Putamen (tissue), 1 donor: Measurements from ENCODE around the gene PKNOX1.
A peak's percentile ranks its signal among the peaks of the same experiment; 100 is the strongest.
"Not testable (repeated sequence)": the region's sequence is repeated elsewhere in the genome, so short reads cannot be mapped to it uniquely, and the experiment has no call there.

Experiments used
- DNase-seq: peaks from one replicate; pipeline ENCODE4 v3.0.0-alpha.2; 2016; ENCODE audit warnings: low spot score

Gene PKNOX1, protein sequence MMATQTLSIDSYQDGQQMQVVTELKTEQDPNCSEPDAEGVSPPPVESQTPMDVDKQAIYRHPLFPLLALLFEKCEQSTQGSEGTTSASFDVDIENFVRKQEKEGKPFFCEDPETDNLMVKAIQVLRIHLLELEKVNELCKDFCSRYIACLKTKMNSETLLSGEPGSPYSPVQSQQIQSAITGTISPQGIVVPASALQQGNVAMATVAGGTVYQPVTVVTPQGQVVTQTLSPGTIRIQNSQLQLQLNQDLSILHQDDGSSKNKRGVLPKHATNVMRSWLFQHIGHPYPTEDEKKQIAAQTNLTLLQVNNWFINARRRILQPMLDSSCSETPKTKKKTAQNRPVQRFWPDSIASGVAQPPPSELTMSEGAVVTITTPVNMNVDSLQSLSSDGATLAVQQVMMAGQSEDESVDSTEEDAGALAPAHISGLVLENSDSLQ

DNA sequence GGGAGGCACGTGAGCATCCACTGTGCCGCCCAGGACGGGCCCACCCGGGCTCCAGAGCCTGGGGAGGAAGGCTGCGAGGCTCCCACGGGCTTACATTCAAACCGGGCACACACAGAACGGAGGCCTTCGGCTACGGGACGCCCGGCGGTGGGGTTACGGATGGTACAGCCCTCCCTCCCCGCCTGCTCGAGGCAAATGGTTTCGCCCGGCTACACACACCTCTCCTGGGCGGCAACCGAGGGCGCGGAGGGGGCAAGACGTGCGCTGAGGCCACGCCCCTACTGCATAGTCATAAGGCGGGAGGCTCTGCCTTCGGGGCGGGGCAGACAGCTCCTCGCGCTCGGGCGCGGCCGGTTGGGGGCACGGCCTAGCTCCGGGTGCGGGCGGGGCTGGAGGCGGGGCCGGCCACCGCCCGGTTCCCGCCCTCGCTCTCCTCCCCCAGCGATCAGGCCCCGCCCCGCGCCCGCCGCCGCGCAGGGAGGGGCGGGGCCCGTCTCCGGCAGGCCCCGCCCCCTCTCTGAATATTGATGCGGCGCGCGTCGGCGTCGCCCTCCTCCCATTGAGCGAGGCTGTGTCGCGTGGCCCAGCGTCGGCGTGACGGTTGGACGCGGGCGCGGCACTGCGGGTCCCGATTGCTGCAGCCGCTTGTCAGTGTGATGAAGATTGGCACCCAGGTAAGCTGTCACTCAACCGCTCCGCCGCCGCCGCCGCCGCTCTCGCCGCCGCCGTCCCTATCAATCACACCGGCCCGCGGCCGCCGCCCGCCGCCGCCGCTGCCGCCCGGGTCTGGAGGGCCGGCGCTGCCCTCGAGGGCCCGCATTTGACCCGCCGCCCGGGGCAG is at the start of gene PKNOX1:
PKNOX1 (plus strand) TSS at position 572 of the 841 bp plus-strand sequence. CDS start 29,820 bp downstream, outside the sequence.
- peak; percentile 99 for DNase-seq

DNA sequence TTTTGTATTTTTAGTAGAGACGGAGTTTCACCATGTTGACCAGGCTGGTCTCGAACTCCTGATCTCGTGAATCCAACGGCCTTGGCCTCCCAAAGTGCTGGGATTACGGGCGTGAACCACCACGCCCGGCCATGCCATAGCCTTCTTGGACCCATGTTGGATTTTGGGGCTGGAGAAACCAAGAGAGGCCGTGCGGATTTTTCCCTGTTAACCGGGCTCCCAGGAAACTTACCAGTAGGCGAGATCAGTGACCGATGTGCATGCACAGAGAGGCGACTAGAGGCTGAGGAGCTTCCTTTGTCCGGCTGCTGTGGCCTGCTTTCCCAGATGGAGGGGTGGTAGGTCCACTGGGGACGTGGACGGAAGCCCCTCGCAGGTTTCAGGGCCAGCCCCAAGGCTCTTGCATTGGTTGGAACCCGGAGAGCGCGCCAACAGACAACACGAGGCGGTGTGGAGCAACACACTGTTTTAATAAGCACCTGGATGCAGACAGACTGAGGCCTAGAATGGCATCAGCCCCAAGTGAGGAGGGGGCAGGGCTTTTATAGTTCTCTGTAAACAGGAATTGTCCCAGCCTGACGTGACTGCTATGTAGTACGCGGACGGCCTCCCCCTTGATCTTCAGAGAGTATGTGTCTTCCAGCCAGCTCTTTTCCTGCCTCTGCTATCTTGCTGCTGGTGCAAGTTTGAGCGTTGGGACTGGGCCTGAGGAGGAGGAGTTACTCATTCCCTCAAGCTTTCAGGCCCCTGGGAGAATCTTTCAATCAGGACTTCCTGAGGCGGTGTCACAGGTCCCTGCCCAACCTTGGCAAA is 49.0 kb upstream of the PKNOX1 start, which contains the start of gene ERVH48-1:
ERVH48-1 (minus strand) TSS at position 517 of the 813 bp plus-strand sequence. CDS start 6,624 bp downstream, outside the sequence.
- no peak for DNase-seq

DNA sequence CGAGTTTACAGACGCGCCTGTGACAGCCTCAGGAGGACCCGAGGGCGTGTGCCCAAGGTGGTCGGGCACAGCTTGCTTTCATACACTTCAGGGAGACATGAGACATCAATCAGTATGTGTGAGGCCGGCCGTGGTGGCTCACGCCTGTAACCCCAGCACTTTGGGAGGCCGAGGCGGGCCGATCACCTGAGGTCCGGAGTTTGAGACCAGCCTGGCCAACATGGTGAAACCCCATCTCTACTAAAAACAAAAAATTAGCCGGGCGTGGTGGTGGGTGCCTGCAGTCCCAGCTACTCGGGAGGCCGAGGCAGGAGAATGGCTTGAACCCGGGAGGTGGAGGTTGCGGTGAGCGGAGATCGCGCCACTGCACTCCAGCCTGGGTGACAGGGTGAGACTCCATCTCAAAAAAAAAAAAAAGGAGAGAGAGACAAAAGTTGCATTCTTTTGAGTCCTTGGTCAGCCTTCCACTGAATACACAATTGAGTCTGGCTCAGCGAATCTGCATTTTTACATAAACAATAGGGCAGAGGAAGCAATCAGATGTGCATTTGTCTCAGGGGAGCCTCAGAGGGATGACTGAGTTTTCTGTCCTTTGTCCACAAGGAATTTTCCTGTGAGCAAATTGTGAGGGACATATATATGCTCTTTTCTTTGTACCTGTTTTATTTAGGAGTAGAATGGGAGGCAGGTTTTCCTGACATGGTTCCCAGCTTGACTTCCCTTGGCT is 46.7 kb upstream of the PKNOX1 start:
- DNase-seq: peak; percentile 72

DNA sequence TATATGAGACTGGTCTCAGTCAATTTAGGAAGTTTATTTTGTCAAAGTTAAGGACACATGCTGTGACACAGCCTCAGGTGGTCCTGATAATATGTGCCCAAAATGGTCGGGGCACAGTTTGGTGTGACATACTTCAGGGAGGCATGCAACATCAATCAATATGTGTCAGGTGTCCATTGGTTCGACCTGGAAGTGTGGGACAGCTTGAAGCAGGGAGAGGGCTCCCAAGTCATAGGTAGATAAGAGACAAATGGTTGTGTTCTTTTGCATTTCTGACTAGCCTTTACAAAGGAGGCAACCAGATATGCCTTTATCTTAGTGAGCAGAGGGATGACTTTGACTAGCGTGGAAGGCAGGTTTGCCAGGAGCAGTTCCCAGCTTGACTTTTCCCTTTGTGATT is 44.4 kb upstream of the PKNOX1 start:
- no peak for DNase-seq

DNA sequence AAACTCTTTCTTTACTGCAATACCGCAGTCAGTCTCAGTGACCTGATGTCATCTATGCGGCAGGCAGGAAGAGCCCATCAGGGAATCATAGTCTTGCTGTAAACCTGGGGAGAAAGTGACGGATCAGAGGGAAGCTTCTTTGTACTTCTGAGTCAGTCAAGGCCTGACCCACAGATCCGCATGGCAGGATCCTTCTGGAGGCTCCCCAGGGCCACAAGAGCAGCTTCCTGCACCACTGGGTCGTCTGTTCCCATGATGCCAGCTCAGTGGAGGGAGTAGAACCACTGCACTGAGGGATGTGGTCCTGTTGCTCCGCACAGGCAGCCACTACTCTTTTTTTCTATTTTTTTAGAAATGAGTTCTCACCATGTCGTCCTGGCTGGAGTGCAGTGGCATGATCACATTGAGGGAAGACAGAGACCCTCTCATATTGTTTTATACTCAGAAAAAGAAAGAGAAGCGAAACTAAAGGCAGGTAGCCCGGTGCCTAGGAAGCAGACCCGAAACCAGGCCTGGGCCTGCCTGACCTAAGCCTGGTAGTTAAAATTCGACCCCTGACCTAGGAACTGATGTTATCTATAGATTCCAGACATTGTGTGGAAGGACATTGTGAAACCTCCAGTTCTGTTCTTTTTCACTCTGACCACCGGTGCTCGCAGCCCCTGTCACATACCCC is 42.7 kb upstream of the PKNOX1 start:
- DNase-seq: no peak

DNA sequence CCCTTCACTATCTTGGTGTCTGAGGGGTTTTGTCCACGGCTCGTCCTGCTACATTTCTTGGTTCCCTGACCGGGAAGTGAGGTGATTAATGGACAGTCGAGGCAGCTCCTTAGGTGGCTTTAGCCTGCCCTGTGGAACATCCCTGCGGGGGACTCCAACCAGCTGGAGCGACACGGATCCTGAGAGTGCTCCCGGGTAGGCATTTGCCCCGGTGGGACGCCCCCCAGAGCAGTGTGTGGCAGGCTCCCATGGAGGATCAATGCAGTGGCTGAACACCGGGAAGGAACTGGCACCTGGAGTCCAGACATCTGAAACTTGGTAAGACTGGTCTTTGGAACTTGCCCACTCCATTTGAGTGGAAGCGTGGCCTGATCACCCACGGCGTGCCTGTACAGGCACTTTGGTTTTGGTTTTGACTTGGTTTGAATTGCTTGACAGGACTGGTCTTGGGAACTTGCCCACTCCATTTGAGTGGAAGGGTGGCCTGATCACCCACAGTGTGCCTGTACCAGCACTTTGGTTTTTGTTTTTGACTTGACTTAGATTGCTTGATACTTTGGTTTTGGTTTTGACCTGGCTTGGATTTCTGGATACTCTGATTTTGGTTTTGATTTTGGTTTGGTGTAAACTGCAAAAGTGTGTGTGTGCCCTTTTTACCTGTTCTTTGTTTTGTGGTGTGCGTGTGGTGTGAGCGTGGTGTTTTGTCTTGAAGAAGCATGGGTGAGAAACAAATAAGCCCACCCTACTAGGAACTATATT is 41.8 kb upstream of the PKNOX1 start:
- DNase-seq: not testable (repeated sequence)

DNA sequence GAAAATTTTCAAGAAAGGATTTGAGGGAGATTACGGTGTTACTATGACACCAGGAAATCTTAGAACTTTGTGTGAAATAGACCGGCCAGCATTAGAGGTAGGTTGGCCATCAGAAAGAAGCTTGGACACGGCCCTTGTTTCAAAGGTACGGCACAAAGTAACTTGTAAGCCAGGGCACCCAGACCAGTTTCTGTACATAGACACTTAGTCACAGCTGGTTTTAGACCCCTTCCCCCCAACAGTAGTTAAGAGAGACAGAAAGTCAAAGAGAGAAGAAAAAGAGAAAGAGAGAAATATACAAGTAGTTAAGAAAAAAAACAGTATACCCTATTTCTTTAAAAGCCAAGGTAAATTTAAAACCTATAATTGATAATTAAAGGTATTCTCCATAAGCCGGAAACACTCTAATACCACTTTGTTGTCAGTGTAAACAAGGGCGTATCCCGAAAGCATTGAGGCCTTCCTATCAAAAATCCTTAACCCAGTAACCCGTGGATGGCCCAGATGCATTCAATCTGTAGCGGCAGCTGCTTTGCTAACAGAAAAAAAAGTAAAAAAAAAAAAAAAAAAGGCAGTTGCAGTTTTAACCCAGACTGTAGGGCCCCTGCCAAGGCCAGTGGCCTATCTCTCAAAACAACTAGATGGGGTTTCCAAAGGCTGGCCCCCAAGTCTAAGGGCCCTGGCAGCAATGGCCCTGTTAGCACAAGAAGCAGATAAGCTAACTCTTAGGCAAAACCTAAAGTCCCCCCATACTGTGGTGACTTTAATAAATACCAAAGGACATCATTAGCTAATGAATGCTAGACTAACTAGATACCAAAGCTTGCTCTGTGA is 41.0 kb upstream of the PKNOX1 start:
- not testable (repeated sequence) for DNase-seq

DNA sequence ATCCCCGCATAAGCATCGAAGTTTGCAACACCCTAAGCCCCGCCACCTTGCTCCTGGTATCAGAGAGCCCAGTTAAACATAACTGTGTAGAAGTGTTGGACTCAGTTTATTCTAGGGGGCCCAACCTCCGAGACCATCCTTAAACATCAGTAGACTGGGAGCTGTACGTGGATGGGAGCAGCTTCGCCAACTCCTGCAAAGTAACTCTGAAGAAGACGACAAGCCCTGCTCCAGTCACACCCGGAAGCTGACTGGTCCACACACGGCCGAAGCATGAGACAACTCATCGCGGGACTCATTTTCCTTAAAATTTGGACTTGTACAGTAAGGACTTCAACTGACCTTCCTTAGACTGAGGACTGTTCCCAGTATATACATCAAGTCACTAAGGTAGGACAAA is 40.4 kb upstream of the PKNOX1 start:
- not testable (repeated sequence) for DNase-seq

DNA sequence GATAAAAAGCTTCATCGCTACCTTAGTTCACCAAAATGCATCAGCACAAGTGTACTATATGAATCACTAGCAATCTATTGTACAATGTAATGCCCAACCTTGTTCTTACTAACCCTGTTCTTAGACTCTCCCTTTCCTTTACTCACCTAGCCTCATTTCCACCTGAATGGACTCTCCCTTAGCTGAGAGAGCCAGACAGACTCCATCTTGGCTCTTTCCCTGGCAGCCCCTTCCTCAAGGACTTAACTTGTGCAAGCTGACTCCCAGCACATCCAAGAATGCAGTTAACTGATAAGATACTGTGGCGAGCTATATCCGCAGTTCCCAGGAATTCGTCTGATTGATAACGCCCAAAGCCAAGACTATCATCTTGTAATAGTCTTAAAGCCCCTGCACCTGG is 38.0 kb upstream of the PKNOX1 start:
- DNase-seq: not testable (repeated sequence)

DNA sequence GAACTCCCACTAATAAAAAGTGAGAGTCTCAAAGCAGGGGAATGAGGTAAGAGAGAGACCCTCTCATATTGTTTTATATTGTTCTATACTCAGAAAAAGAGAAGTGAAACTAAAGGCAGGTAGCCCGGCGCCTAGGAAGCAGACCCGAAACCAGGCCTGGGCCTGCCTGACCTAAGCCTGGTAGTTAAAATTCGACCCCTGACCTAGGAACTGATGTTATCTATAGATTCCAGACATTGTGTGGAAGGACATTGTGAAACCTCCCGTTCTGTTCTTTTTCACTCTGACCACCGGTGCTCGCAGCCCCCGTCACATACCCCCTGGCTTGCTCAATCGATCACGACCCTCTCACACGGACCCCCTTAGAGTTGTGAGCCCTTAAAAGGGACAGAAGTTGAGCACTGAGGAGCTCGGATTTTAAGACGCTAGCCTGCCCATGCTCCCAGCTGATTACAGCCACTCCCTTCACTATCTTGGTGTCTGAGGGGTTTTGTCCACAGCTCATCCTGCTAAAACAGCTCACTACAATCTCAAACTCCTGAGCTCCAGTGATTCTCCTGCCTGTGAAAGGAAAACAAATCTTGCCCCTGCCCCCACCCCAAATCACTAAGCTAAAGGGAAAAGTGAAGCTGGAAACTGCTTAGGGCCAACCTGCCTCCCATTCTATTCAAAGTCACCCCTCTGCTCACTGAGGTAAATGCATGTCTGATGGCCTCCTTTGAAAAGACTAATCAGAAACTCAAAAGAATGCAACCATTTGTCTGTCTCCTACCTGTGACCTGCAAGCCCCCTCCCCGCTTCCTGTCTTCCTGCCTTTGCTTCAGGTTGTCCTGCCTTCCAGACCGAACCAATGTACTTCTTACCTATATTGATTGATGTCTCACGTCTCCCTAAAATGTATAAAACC is 37.1 kb upstream of the PKNOX1 start:
- DNase-seq: not testable (repeated sequence)

DNA sequence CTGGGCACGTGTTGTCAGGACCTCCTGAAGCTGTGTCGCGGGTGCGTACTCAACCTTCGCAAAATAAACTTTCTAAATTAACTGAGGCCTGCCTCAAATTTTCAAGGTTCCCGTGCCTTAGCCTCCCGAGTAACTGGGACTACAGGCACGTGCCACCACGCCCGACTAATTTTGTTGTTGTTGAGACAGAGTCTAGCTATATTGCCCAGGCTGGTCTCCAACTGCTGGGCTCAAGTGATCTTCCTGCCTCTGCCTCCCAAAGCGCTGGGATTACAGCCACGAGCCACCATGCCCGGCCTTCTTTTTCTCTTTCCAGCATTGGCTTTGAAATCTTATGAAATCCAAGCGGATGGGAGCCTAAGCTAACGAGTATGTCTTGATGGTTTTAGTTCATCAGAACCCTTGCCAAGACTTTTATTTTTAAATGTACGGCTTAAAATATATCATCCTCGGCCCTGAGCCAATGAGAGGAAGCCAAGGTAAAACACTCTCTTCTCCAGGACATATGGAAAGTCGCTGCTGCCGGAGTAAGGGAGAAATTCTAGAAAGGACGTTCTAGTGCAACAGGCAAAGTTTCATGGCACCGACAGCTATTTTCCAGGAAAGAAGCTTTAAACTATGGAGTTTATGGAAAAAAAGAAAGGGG is 36.3 kb upstream of the PKNOX1 start:
- DNase-seq: no peak

DNA sequence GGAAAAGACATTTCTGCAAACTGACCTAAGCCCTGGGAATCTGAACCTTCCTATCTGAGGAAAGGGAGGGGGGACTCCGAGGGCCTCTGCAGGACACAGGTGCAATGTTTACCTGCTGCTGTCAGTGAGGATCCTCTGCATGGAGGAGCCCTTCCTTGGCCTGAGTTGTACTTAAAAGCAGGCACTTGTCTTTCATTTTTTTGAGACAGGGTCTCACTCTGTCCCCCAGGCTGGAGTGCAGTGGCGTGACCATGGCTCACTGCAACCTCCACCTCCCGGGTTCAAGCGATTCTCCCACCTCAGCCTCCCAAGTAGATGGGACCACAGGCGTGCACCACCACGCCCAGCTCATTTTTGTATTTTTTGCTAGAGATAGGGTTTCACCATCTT is 35.8 kb upstream of the PKNOX1 start:
- DNase-seq: not testable (repeated sequence)

DNA sequence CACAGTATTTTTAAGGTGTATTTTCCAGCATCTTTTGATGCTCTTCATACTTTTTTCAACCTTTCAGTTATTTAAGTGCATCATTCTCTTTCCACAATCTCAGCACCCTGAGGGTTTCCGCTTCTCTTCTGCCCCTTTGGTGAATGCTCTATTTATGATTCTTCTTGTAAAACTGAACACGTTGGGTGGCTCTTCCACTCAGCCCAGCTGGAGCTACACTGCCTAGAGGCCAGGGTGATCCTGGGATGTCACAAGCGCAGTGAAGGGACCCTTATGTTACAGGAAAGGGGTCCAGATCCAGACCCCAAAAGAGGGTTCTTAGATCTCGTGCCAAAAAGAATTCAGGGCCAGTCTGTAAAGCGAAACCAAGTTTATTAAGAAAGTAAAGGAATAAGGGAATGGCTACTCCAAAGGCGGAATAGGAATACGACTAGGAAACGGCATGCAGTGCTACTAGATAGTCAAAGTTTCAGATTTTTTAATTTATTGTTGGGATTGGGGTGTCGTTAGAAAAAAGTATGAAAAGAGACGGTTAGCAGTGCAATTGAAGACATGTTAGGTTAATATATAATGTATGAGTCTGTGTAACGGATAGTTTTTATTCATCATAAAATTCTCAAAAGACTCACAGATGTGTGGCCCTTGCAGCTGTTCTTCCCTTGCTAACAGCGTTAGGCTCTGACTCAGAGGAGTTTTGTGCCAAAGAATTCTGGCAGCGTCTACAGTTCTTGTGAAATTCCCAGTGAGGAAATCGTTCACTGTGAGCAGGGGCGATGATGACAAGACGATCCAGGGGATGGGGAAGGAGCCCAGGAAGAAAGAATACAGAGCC is 34.6 kb upstream of the PKNOX1 start:
- peak; percentile 83 for DNase-seq

DNA sequence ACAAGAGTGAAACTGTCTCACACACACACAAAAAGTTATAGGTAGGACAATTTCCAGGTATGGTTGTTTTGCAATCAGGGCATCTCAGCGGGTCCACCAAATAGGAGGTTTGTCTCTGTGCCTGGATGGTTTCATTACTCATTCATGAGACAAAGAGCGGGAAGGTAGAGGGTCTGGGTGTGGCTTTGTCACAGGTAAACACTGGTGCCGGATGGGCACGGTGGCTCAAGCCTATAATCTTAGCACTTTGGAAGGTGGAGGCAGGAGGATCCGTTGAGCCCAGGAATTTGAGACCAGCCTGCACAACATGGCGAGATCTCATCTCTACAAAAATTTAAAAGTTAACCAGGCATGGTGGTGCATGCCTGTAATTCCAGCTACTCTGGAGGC is 32.7 kb upstream of the PKNOX1 start:
- no peak for DNase-seq

DNA sequence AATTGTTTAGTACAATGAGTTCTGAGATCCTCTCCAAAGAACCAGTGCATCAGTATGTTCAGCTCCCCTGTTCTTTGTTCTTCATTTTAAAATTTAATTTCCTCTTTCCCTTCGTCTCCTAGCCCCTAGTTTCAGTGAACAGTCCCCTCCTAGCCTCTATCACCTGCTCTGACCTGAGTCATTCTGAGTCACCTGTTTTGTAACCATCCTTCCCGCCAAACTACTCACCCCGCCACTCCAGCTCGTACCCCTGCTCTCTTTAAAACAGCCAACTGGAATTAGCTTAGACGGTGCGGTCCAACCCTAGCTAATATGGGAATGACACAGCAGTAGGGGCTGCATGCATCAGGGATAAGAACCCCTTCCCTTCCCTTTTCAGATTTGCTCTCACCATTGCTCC is 32.1 kb upstream of the PKNOX1 start:
- DNase-seq: no peak

DNA sequence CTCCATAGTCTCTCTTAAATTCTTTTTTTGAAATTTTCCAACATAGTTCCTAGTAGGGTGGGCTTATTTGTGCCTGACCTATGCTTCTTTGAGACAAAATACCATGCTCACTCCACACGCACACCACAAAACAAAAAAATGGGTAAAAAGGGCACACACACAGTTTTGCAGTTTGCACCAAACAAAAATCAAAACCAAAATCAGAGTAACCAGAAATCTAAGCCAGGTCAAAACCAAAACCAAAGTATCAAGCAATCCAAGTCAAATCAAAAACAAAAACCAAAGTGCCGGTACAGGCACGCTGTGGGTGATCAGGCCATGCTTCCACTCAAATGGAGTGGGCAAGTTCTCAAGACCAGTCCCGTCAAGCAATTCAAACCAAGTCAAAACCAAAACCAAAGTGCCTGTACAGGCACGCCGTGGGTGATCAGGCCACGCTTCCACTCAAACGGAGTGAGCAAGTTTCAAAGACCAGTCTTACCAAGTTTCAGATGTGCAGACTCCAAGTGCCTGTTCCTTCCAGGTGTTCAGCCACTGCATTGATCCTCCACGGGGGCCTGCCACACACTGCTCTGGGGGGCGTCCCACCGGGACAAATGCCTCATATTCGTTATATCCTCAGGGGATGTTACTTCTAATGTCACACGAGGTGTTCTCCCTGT is 25.1 kb upstream of the PKNOX1 start:
- not testable (repeated sequence) for DNase-seq
